Right kidney (tissue), 1 donor: ENCODE results near the gene RHBDD3.

Experiments
- DNase-seq: peaks from one replicate; pipeline ENCODE4 v3.0.0-alpha.2; 2016

The RHBDD3 gene

GRCh38 chr22:29270475-29271271 lies 2.9 kb upstream of the RHBDD3 start:
- no peak for DNase-seq

- no peak for DNase-seq
Measured at GRCh38 chr22:29269731-29270474, 2.1 kb upstream of the RHBDD3 start.

GRCh38 chr22:29269230-29269604 lies 1.4 kb upstream of the RHBDD3 start:
- no peak for DNase-seq

- no peak for DNase-seq
Measured at GRCh38 chr22:29268511-29269229, 889 bp upstream of the RHBDD3 start.

- no peak for DNase-seq
Measured at GRCh38 chr22:29267462-29267857, 321 bp downstream of the RHBDD3 start.

- no peak for DNase-seq
Measured at GRCh38 chr22:29266564-29267461, 968 bp downstream of the RHBDD3 start.

- DNase-seq = no peak
Measured at GRCh38 chr22:29265929-29266328, 1.9 kb downstream of the RHBDD3 start.

- DNase-seq = no peak
Measured at GRCh38 chr22:29265305-29265704, 2.5 kb downstream of the RHBDD3 start.

- DNase-seq = no peak
Measured at GRCh38 chr22:29263791-29264276, 3.9 kb downstream of the RHBDD3 start.

- DNase-seq = no peak
Measured at GRCh38 chr22:29260601-29261315, 7.0 kb downstream of the RHBDD3 start.

GRCh38 chr22:29260031-29260560 lies 7.7 kb downstream of the RHBDD3 start:
- DNase-seq = no peak

GRCh38 chr22:29259253-29259899 lies 8.4 kb downstream of the RHBDD3 start:
- no peak for DNase-seq

- DNase-seq = no peak
Measured at GRCh38 chr22:29258407-29259252, 9.2 kb downstream of the RHBDD3 start.

GRCh38 chr22:29257751-29258181 lies 10.0 kb downstream of the RHBDD3 start:
- DNase-seq = no peak

- DNase-seq = no peak
Measured at GRCh38 chr22:29256606-29257325, 11.0 kb downstream of the RHBDD3 start.

- no peak for DNase-seq
Measured at GRCh38 chr22:29255064-29255621, 12.6 kb downstream of the RHBDD3 start.

- DNase-seq = no peak
Measured at GRCh38 chr22:29254286-29254660, 13.5 kb downstream of the RHBDD3 start.

- DNase-seq = no peak
Measured at GRCh38 chr22:29253561-29254285, 14.1 kb downstream of the RHBDD3 start.
